WTC11 (cell line): Measurements from ENCODE around the gene GARIN1A. TPM values are rescaled to one million over a fixed set of nuclear protein-coding genes. Genes with fewer than 3 reads are reported as not detected.

Experiments used
- ATAC-seq: fragments of 200-7000 bp; cut with Tn5 transposase; 2 replicates; pipeline ENCODE4 v1.10.0; 2021; ENCODE audit warnings: mild to moderate bottlenecking, moderate library complexity
- CTCF ChIA-PET: fragments of 300-600 bp; sonication (Branson Sonifier 250); formaldehyde crosslinking; loops from one replicate; lab custom pipeline; 2021; ENCODE audit warnings: antibody characterized with exemption; lab: Charles Lee
- POLR2A ChIA-PET: fragments of 350-600 bp; sonication (Branson Sonifier 250); formaldehyde crosslinking; loops from one replicate; lab custom pipeline; 2021; ENCODE audit warnings: antibody characterized with exemption; lab: Charles Lee
- DNase-seq: peaks from one replicate; pipeline ENCODE4 v3.0.0; 2021; ENCODE audit warnings: low spot score
- H3K27ac Mint-ChIP-seq: 2 replicates; pipeline ENCODE4 v1.8.0; 2021; ENCODE audit warnings: mixed read lengths
- H3K27me3 Mint-ChIP-seq: 2 replicates; pipeline ENCODE4 v1.8.0; 2021; ENCODE audit warnings: low read depth, mild to moderate bottlenecking, moderate library complexity, mixed read lengths
- H3K36me3 Mint-ChIP-seq: 2 replicates; pipeline ENCODE4 v1.8.0; 2021; ENCODE audit warnings: mixed read lengths
- H3K4me1 Mint-ChIP-seq: 2 replicates; pipeline ENCODE4 v1.8.0; 2022; ENCODE audit warnings: mixed read lengths
- H3K4me3 Mint-ChIP-seq: 2 replicates; pipeline ENCODE4 v1.8.0; 2021; ENCODE audit warnings: mild to moderate bottlenecking, moderate library complexity, mixed read lengths
- H3K9me3 Mint-ChIP-seq: 2 replicates; pipeline ENCODE4 v1.8.0; 2021; ENCODE audit warnings: mixed read lengths
- E2F1 ChIP-seq: sonication (generic); formaldehyde crosslinking; IDR thresholded peaks from 2 replicates; pipeline ENCODE4 v1.8.0; 2022; ENCODE audit warnings: mild to moderate bottlenecking, missing genetic modification reagents
- FOXJ3 ChIP-seq: sonication (generic); formaldehyde crosslinking; IDR thresholded peaks from 2 replicates; pipeline ENCODE4 v1.9.0; 2021; ENCODE audit warnings: missing genetic modification reagents, mild to moderate bottlenecking, borderline replicate concordance
- FOXK1 ChIP-seq: sonication (generic); formaldehyde crosslinking; IDR thresholded peaks from 2 replicates; pipeline ENCODE4 v1.8.0; 2022; ENCODE audit warnings: mild to moderate bottlenecking, moderate library complexity, missing genetic modification reagents
- SMAD4 ChIP-seq: sonication (generic); formaldehyde crosslinking; IDR thresholded peaks from 2 replicates; pipeline ENCODE4 v1.8.0; 2022; ENCODE audit warnings: mild to moderate bottlenecking, missing genetic modification reagents
- TEAD1 ChIP-seq: sonication (generic); formaldehyde crosslinking; IDR thresholded peaks from 2 replicates; pipeline ENCODE4 v1.8.0; 2022; ENCODE audit warnings: mild to moderate bottlenecking, missing genetic modification reagents
- ZNF232 ChIP-seq: sonication (generic); formaldehyde crosslinking; IDR thresholded peaks from 2 replicates; pipeline ENCODE4 v1.8.0; 2022; ENCODE audit warnings: mild to moderate bottlenecking, missing genetic modification reagents
- ZNF512 ChIP-seq: sonication (generic); formaldehyde crosslinking; IDR thresholded peaks from 2 replicates; pipeline ENCODE4 v1.8.1; 2022; ENCODE audit warnings: missing genetic modification reagents, borderline replicate concordance
- total RNA-seq: library from RNA; stranded (reverse); gene quantifications from 3 replicates; pipeline ENCODE4 v1.2.3, GENCODE V29; 2021
- TF ChIP-seq, protein P1 (sequence below): sonication (generic); formaldehyde crosslinking; IDR thresholded peaks from 2 replicates; pipeline ENCODE4 v1.8.0; 2023; ENCODE audit warnings: mild to moderate bottlenecking, missing genetic modification reagents
- TF ChIP-seq, protein P2 (sequence below): sonication (generic); formaldehyde crosslinking; IDR thresholded peaks from 2 replicates; pipeline ENCODE4 v1.8.1; 2023; ENCODE audit warnings: mild to moderate bottlenecking, missing genetic modification reagents, moderate library complexity
- TF ChIP-seq, protein P3 (sequence below): fragments of 250-450 bp; sonication (Bioruptor Pico); IDR thresholded peaks from 2 replicates; pipeline ENCODE4 v1.9.0; 2021; ENCODE audit warnings: mild to moderate bottlenecking, borderline replicate concordance

GARIN1A gene
- total RNA-seq, 1 experiment from 2014 or later, result 0.15 TPM

DNA sequence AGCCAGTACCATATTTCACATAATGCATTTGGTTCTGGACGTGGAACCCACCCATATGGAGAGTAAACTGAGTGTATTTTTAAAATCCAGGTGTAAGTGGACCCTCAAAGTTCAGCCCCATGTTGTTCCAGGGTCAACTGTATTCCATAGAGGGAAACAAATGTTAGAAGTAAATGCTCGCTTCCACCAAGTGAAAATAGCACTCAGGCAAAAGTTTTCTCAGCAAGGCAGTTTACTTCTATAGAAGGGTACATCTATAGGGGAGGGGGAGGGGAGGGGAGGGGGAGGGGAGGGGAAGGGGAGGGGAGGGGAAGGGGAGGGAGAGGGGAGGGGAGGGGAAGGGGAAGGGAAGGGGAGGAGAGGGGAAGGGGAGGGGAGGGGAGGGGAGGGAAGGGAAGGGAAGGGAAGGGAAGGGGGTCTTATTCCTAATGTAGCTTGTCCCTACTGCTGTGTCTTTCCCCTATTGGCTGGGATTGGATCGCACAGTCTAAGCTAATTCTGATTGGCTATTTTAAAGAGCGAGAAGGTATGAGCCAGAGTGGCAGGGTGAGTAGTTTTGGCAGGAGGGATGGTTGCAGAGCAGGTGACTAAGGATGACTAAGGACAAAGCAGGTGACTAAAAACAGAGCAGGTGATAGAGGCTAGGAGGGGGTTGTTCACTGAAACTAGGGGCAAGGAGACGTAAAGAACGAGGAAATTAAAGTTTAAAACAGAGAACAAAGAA lies 29.1 kb downstream of the GARIN1A start:
- Mint-ChIP-seq H3K4me1 (peaks cover 50% of the 10 kb centered on the region), H3K27me3 (peaks cover 29% of the 10 kb centered on the region)
- POLR2A ChIA-PET, result no interaction called here
- no peak for ATAC-seq
- TF ChIP-seq, protein P1, sequence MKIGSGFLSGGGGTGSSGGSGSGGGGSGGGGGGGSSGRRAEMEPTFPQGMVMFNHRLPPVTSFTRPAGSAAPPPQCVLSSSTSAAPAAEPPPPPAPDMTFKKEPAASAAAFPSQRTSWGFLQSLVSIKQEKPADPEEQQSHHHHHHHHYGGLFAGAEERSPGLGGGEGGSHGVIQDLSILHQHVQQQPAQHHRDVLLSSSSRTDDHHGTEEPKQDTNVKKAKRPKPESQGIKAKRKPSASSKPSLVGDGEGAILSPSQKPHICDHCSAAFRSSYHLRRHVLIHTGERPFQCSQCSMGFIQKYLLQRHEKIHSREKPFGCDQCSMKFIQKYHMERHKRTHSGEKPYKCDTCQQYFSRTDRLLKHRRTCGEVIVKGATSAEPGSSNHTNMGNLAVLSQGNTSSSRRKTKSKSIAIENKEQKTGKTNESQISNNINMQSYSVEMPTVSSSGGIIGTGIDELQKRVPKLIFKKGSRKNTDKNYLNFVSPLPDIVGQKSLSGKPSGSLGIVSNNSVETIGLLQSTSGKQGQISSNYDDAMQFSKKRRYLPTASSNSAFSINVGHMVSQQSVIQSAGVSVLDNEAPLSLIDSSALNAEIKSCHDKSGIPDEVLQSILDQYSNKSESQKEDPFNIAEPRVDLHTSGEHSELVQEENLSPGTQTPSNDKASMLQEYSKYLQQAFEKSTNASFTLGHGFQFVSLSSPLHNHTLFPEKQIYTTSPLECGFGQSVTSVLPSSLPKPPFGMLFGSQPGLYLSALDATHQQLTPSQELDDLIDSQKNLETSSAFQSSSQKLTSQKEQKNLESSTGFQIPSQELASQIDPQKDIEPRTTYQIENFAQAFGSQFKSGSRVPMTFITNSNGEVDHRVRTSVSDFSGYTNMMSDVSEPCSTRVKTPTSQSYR (CRISPR knock-in tag), result no peak
- TF ChIP-seq FOXK1 (CRISPR knock-in tag) (no peak), SMAD4 (CRISPR knock-in tag) (no peak), ZNF512 (CRISPR knock-in tag) (no peak)
- TF ChIP-seq, all 79 proteins: peak for 0
- CTCF ChIA-PET, result interaction anchor here (0.6 kb wide), 1 partner anchor 67 kb away, joined by 3 read pairs; no protein-coding TSS in a partner anchor
- Mint-ChIP-seq H3K36me3 (peaks cover 5% of the 10 kb centered on the region; the same call in 1 of the 2 replicates), H3K27ac (peak overlapping the region; percentile 35; the same call in 1 of the 2 replicates), H3K9me3 (peaks cover 6% of the 10 kb centered on the region), H3K4me3 (no peak overlapping the region)
- no peak for DNase-seq

DNA sequence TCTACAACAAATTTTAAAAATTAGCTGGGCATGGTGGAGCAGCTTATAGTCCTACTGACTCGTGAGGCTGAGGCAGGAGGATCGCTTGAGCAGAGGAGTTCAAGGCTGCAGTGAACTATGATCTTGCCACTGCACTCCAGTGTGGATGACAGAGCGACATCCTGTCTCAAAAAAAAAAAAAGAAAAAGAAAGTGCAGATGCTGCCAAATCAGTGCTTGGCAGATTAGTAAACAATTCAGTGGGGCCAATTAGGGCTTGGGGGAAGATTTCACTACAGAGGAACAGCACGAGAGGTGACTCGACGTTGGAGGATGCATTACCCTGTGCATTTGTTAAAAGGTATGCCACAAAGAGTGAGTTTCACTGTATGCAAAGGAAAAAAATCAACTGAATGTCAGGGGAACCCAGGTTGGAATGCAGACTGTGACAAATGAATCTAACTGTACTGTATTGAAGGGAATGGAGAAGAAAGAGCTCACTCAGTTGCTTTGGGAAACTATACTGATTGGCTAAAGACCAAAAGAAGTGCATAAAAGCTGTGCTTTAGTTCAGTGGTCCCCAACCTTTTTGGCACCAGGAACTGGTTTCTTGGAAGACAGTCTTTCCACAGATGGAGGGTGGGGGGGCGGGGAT lies 31.6 kb downstream of the GARIN1A start:
- POLR2A ChIA-PET, result no interaction called here
- CTCF ChIA-PET, result no interaction called here
- Mint-ChIP-seq H3K4me3 (no peak overlapping the region), H3K9me3 (peaks cover 6% of the 10 kb centered on the region), H3K4me1 (peaks cover 40% of the 10 kb centered on the region), H3K27ac (no peak overlapping the region), H3K27me3 (peaks cover 6% of the 10 kb centered on the region), H3K36me3 (peaks cover 5% of the 10 kb centered on the region; the same call in 1 of the 2 replicates)
- no peak for DNase-seq
- ATAC-seq, result no peak
- no peak for TF ChIP-seq FOXK1 (CRISPR knock-in tag)
- TF ChIP-seq ZNF232 (CRISPR knock-in tag), result no peak
- TF ChIP-seq, protein P2, sequence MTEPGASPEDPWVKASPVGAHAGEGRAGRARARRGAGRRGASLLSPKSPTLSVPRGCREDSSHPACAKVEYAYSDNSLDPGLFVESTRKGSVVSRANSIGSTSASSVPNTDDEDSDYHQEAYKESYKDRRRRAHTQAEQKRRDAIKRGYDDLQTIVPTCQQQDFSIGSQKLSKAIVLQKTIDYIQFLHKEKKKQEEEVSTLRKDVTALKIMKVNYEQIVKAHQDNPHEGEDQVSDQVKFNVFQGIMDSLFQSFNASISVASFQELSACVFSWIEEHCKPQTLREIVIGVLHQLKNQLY, result no peak
- TF ChIP-seq E2F1 (CRISPR knock-in tag), result no peak
- TF ChIP-seq TEAD1 (CRISPR knock-in tag), result no peak
- TF ChIP-seq, protein P3, sequence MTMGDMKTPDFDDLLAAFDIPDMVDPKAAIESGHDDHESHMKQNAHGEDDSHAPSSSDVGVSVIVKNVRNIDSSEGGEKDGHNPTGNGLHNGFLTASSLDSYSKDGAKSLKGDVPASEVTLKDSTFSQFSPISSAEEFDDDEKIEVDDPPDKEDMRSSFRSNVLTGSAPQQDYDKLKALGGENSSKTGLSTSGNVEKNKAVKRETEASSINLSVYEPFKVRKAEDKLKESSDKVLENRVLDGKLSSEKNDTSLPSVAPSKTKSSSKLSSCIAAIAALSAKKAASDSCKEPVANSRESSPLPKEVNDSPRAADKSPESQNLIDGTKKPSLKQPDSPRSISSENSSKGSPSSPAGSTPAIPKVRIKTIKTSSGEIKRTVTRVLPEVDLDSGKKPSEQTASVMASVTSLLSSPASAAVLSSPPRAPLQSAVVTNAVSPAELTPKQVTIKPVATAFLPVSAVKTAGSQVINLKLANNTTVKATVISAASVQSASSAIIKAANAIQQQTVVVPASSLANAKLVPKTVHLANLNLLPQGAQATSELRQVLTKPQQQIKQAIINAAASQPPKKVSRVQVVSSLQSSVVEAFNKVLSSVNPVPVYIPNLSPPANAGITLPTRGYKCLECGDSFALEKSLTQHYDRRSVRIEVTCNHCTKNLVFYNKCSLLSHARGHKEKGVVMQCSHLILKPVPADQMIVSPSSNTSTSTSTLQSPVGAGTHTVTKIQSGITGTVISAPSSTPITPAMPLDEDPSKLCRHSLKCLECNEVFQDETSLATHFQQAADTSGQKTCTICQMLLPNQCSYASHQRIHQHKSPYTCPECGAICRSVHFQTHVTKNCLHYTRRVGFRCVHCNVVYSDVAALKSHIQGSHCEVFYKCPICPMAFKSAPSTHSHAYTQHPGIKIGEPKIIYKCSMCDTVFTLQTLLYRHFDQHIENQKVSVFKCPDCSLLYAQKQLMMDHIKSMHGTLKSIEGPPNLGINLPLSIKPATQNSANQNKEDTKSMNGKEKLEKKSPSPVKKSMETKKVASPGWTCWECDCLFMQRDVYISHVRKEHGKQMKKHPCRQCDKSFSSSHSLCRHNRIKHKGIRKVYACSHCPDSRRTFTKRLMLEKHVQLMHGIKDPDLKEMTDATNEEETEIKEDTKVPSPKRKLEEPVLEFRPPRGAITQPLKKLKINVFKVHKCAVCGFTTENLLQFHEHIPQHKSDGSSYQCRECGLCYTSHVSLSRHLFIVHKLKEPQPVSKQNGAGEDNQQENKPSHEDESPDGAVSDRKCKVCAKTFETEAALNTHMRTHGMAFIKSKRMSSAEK (CRISPR knock-in tag), result no peak
- TF ChIP-seq FOXJ3 (CRISPR knock-in tag), result no peak
- TF ChIP-seq, all 79 proteins: peak for 0
